Stimulated activated CD4-positive, alpha-beta T cell treated with anti-CD3 and anti-CD28 coated beads, Interleukin-4, amount 100 ng/mL, for 48 hours (primary cell): Measurements from ENCODE around the gene RAC2.
"Not testable (repeated sequence)": the region's sequence is repeated elsewhere in the genome, so short reads cannot be mapped to it uniquely, and the experiment has no call there.

Source experiments
- DNase-seq, 2 donors: peaks; one replicate each; pipeline ENCODE4 v3.0.0-alpha.2; 2020; ENCODE audit warnings: low read depth in 2 of 2

The RAC2 gene

GRCh38 chr22:37206118-37206840 lies 37.8 kb downstream of the RAC2 start:
- DNase-seq = no peak

GRCh38 chr22:37205046-37205445 lies 39.0 kb downstream of the RAC2 start:
- no peak for DNase-seq

DNA sequence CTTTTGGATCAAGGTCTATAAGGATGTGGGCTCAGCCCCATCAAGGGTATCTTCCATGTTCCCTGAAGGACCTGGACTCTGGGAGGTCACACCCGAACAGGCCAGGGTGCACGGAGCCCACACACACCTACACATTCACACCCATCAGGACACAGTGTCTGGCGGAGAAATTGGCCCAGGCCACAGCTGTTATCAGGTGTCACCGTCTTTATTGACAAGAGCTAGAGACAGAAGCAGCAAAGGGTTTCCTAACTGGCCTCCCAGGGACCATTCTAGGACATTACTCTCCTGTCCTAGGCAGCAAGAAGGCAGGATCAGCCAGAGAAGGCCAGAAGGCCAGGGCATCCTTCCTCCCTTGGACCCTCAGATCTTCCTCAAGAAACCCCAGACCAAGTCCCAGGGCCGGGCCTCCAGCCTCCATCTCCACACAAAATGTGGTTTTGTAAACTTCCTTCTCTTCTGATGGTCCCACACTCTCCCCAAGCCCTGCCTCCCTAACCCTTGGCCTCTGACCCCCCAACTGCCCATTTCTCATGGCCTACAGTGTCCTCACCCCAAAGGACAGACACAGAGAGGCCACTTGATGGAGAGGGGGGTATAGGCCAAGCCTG lies 39.9 kb downstream of the RAC2 start:
- no peak for DNase-seq

- no peak for DNase-seq
Measured at GRCh38 chr22:37203354-37204044, 40.6 kb downstream of the RAC2 start.

GRCh38 chr22:37202716-37203115 lies 41.4 kb downstream of the RAC2 start:
- DNase-seq = no peak

- no peak for DNase-seq
Measured at GRCh38 chr22:37202001-37202555, 42.0 kb downstream of the RAC2 start.

DNA sequence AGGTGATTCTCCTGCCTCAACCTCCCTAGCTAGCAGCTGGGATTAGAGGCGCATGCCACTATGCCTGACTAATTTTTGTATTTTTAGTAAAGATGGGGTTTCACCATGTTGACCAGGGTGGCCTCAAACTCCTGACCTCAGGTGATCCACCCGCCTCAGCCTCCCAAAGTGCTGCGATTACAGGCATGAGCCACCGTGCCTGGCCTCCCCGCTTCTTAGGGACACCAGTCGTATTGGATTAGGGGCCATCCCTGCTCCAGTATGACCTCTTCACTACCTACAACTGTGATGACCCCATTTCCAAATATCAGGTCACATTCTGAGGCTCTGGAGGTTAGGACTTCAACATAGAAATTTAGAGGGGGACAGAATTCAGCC lies 42.6 kb downstream of the RAC2 start:
- not testable (repeated sequence) for DNase-seq

GRCh38 chr22:37199760-37200108 lies 44.3 kb downstream of the RAC2 start:
- no peak for DNase-seq

- DNase-seq = peak; percentile 99
Measured at GRCh38 chr22:37199103-37199759, 44.8 kb downstream of the RAC2 start.

DNA sequence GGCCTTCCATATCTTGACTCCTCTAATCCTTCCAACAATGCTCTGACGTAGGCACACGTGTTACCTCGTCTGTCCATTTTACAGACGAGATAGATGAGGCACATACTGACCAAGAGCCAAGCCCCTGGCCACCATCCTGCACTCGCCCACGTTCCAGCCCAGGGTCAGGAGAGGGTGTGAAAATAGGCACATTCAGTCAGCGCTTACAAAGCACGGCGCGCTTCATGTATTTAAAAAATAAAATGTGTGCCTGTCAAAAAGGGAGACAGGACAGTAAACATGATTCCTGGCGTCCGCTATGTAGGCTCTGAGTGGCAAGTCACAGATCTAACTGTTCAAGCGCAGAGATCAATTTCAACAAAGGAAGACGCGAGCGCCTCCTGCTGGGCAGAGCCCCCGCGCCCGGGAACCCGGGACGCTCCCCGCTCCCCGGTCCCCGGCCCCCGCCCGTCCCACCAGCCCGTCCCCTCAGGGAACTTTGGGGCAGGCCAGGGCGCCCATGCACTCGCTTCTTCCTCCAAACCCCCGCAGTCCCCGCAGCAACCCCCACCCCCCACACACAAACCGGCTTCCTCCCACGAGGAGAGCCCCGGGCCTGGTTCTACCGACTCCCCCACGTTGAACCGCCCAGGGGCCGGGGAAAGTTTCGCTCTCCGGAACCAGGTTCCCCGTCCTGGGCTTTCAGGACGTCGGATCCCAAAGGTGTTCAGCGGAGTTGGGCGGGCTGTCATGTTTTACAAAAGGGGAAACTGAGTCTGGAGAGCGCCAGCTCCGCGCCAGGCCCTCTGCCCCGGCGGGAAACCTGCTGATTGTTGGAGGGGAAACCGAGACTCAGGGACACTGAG lies 45.6 kb downstream of the RAC2 start:
- peak; percentile 88 to 96 for DNase-seq

GRCh38 chr22:37197451-37198257 lies 46.4 kb downstream of the RAC2 start:
- no peak for DNase-seq

- no peak for DNase-seq
Measured at GRCh38 chr22:37196539-37197450, 47.3 kb downstream of the RAC2 start.

DNA sequence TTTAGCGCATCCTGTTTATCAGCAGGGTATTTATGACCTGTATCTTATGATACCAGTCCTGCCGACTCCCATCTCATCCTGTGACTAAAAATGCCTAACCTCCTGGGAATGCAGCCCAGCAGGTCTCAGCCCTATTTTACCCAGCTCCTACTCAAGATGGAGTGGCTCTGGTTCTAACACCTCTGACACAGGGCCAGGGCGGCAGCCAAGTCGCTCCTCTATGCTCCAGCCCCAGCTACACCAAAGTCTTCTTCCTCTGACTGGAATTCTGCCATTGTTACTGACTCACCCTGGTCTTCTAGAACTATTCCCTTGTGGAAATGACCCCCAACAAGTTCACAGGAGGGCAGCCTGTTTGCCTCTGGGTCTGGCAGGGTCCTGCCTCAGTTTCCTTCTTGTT lies 48.1 kb downstream of the RAC2 start:
- no peak for DNase-seq

DNA sequence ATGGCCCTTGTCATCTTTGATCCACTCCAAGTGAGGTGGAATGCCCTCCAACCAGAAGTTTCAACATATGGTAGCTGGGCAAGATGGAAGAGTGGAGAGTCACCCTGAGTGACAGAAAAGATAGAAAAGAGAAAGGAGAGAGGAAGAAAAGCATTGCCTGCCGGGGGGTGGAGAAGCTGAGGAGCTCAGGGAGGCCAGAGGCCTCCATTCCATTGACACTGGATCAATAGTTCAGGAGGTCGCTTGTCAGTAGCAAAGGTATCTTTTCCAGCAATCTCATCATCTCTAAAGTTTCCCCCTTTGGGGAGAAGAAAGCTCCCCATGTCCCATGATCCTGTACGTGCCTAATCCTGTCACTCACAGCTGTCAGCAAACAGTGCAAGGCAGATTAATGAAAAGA lies 49.3 kb downstream of the RAC2 start:
- no peak for DNase-seq

DNA sequence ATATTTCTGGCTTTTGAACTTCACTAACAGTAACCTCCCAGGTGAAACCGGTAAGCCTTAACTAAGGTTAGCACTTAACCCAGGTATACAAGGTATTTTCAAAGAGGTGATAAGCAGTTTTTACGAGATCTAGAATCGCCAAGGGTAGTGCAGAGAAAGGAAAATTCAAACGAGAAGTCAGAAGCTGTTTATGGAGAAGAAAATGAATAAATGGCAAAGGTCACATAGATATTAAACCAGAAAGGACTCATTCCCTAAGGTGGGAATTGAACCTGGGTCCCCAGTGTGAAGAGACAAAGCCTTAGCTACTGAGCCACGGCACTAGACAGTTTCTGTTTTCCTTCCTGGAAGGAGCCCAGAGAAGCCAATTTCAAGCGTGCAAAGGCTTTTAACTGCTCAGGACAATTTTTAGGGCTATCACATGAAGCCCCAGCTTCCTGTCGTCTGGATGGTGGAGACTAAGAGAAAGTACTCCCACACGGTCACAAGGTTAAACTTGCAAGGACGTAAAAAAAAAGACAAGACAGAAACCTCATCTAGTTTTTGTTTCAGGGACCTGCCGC lies 50.4 kb downstream of the RAC2 start:
- peak; percentile 27 to 45 for DNase-seq

GRCh38 chr22:37192741-37193140 lies 51.3 kb downstream of the RAC2 start:
- DNase-seq = no peak

GRCh38 chr22:37192204-37192603 lies 51.9 kb downstream of the RAC2 start:
- DNase-seq = no peak

- DNase-seq = no peak
Measured at GRCh38 chr22:37190262-37190780, 53.7 kb downstream of the RAC2 start.

DNA sequence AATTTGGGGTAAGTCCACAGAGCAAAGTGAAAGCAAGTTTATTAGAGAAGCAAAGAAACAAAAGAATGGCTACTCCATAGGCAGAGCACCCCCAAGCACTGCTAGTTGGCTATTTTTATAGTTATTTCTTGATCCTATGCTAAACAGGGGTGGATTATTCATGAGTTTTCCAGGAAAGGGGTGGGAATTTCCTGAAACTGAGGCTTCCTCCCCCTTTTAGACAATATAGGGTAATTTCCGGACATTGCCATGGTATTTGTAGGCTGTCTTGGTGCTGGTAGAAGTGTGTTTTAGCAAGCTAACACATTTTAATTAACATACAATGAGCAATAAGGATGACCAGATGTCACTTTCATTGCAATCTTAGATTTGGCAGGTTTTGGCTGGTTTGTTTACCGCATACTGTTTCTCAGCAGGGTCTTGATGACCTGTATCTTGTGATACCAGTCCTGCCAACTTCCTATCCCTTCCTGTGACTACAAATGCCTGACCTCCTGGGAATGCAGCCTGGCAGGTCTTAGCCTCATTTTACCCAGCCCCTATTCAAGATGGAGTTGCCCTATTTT lies 55.1 kb downstream of the RAC2 start:
- no peak for DNase-seq
